Activated T-cell treated with anti-CD3 and anti-CD28 coated beads, Interleukin-2, amount 50 U/mL, for 24 hours (primary cell): Measurements from ENCODE around the gene ANO3.

Source experiments
- DNase-seq: peaks from one replicate; pipeline ENCODE4 v3.0.0-alpha.2; 2020
- H3K27ac Mint-ChIP-seq: 2 replicates; pipeline ENCODE4 v1.8.0; 2020; ENCODE audit warnings: mild to moderate bottlenecking, mixed read lengths
- H3K27me3 Mint-ChIP-seq: 2 replicates; pipeline ENCODE4 v1.8.0; 2020; ENCODE audit warnings: mixed read lengths
- H3K36me3 Mint-ChIP-seq: 2 replicates; pipeline ENCODE4 v1.8.0; 2020; ENCODE audit warnings: low read depth, mixed read lengths
- H3K4me1 Mint-ChIP-seq: 2 replicates; pipeline ENCODE4 v1.8.0; 2020; ENCODE audit warnings: low read depth, mixed read lengths
- H3K4me3 Mint-ChIP-seq: 2 replicates; pipeline ENCODE4 v1.8.0; 2020; ENCODE audit warnings: mild to moderate bottlenecking, moderate library complexity, mixed read lengths
- H3K9me3 Mint-ChIP-seq: 2 replicates; pipeline ENCODE4 v1.8.0; 2020; ENCODE audit warnings: mixed read lengths

Gene ANO3

GRCh38 chr11:26556582-26556981 lies 224.7 kb downstream of the ANO3 start:
- H3K9me3 Mint-ChIP-seq, result peaks cover 3% of the 10 kb centered on the region
- no peaks in the 10 kb centered on the region for H3K27me3 Mint-ChIP-seq
- DNase-seq, result no peak
- no peaks in the 10 kb centered on the region for H3K36me3 Mint-ChIP-seq
- H3K27ac Mint-ChIP-seq, result no peak overlapping the region
- no peak overlapping the region for H3K4me3 Mint-ChIP-seq
- H3K4me1 Mint-ChIP-seq, result no peaks in the 10 kb centered on the region

DNA sequence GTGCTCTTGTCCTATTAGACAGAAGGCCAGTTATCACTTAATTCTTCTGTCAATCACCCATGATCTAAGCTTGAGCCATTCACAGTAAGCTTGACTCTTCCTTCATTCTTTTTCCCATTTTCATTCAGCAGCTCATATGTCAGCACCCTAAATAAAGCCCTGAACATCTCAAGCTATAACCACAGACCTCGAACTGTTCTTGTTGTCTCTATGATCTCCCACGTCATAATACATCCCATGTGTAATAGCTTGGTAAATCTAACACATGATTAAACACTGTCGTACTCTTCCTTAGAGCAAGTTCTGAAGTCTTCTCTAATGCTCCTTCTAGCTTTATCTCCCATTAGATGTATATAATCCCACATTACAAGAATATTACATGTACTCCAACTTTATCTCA lies 225.7 kb downstream of the ANO3 start:
- H3K36me3 Mint-ChIP-seq, result no peaks in the 10 kb centered on the region
- H3K27me3 Mint-ChIP-seq, result no peaks in the 10 kb centered on the region
- DNase-seq, result no peak
- H3K27ac Mint-ChIP-seq, result no peak overlapping the region
- H3K9me3 Mint-ChIP-seq, result peaks cover 3% of the 10 kb centered on the region
- H3K4me1 Mint-ChIP-seq, result no peaks in the 10 kb centered on the region
- H3K4me3 Mint-ChIP-seq, result no peak overlapping the region

DNA sequence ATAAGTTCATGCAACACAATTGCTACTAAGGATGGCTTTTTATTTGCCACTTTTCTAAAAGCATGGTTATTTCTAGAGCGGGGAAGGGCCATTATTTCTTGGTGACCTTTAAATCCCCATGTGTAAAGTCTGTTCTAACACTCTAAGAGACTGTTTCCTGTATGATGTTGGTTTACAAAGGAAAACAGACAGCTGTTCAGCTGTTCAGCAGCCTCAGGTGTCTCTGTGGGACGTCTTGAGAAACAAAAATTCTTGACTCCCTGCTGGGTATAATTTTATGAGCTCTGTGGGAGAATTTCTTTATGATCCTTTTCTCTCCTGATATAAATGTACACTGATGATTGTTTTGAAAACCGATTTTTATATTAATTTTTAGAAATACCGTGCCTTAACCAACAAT lies 226.3 kb downstream of the ANO3 start:
- H3K9me3 Mint-ChIP-seq, result peaks cover 3% of the 10 kb centered on the region
- DNase-seq, result no peak
- no peaks in the 10 kb centered on the region for H3K27me3 Mint-ChIP-seq
- H3K27ac Mint-ChIP-seq, result no peak overlapping the region
- no peak overlapping the region for H3K4me3 Mint-ChIP-seq
- no peaks in the 10 kb centered on the region for H3K36me3 Mint-ChIP-seq
- H3K4me1 Mint-ChIP-seq, result no peaks in the 10 kb centered on the region

- no peaks in the 10 kb centered on the region for H3K27me3 Mint-ChIP-seq
Observed at GRCh38 chr11:26569646-26570045, 237.7 kb downstream of the ANO3 start.

GRCh38 chr11:26571861-26572654 lies 240.1 kb downstream of the ANO3 start, which contains the start of gene MUC15:
TSS of gene MUC15 (minus strand) at chr11:26572263. CDS start at chr11:26567094, 5,169 bp downstream.
- no peak for DNase-seq
- peaks cover 3% of the 10 kb centered on the region for H3K9me3 Mint-ChIP-seq
- H3K4me1 Mint-ChIP-seq, result no peaks in the 10 kb centered on the region
- no peaks in the 10 kb centered on the region for H3K36me3 Mint-ChIP-seq
- no peak within 1 kb of the TSS for H3K27ac Mint-ChIP-seq
- no peaks in the 10 kb centered on the region for H3K27me3 Mint-ChIP-seq
- no peak within 1 kb of the TSS for H3K4me3 Mint-ChIP-seq

More at GRCh38 chr11:26569646-26570045, 237.7 kb downstream of the ANO3 start:
- H3K4me1 Mint-ChIP-seq, result no peaks in the 10 kb centered on the region
- H3K36me3 Mint-ChIP-seq, result no peaks in the 10 kb centered on the region
- H3K27ac Mint-ChIP-seq, result no peak overlapping the region
- H3K9me3 Mint-ChIP-seq, result no peaks in the 10 kb centered on the region
- DNase-seq, result no peak
- no peak overlapping the region for H3K4me3 Mint-ChIP-seq

GRCh38 chr11:26572770-26573402 lies 241.0 kb downstream of the ANO3 start:
- no peak overlapping the region for H3K27ac Mint-ChIP-seq
- no peak overlapping the region for H3K4me3 Mint-ChIP-seq
- no peak for DNase-seq
- H3K27me3 Mint-ChIP-seq, result no peaks in the 10 kb centered on the region
- no peaks in the 10 kb centered on the region for H3K4me1 Mint-ChIP-seq
- no peaks in the 10 kb centered on the region for H3K36me3 Mint-ChIP-seq
- H3K9me3 Mint-ChIP-seq, result peaks cover 3% of the 10 kb centered on the region

GRCh38 chr11:26573896-26574295 lies 242.0 kb downstream of the ANO3 start:
- no peak for DNase-seq
- no peaks in the 10 kb centered on the region for H3K4me1 Mint-ChIP-seq
- H3K4me3 Mint-ChIP-seq, result no peak overlapping the region
- H3K9me3 Mint-ChIP-seq, result peaks cover 3% of the 10 kb centered on the region
- H3K36me3 Mint-ChIP-seq, result no peaks in the 10 kb centered on the region
- no peak overlapping the region for H3K27ac Mint-ChIP-seq
- H3K27me3 Mint-ChIP-seq, result no peaks in the 10 kb centered on the region

- no peaks in the 10 kb centered on the region for H3K36me3 Mint-ChIP-seq
- no peak overlapping the region for H3K27ac Mint-ChIP-seq
- H3K4me1 Mint-ChIP-seq, result no peaks in the 10 kb centered on the region
- H3K9me3 Mint-ChIP-seq, result peaks cover 3% of the 10 kb centered on the region
- no peak overlapping the region for H3K4me3 Mint-ChIP-seq
- no peak for DNase-seq
- no peaks in the 10 kb centered on the region for H3K27me3 Mint-ChIP-seq
Observed at GRCh38 chr11:26575946-26576345, 244.0 kb downstream of the ANO3 start.

GRCh38 chr11:26578998-26579661 lies 247.2 kb downstream of the ANO3 start:
- Mint-ChIP-seq H3K27ac (no peak overlapping the region), H3K4me3 (no peak overlapping the region), H3K9me3 (peaks cover 3% of the 10 kb centered on the region), H3K36me3 (no peaks in the 10 kb centered on the region), H3K4me1 (no peaks in the 10 kb centered on the region), H3K27me3 (no peaks in the 10 kb centered on the region)
- DNase-seq, result no peak

GRCh38 chr11:26579683-26580082 lies 247.8 kb downstream of the ANO3 start:
- H3K4me3 Mint-ChIP-seq, result no peak overlapping the region
- H3K27ac Mint-ChIP-seq, result no peak overlapping the region
- H3K36me3 Mint-ChIP-seq, result no peaks in the 10 kb centered on the region
- no peak for DNase-seq
- no peaks in the 10 kb centered on the region for H3K27me3 Mint-ChIP-seq
- no peaks in the 10 kb centered on the region for H3K4me1 Mint-ChIP-seq
- peaks cover 3% of the 10 kb centered on the region for H3K9me3 Mint-ChIP-seq

GRCh38 chr11:26580929-26581328 lies 249.0 kb downstream of the ANO3 start:
- Mint-ChIP-seq H3K4me3 (no peak overlapping the region), H3K27me3 (no peaks in the 10 kb centered on the region), H3K27ac (no peak overlapping the region), H3K9me3 (no peaks in the 10 kb centered on the region), H3K36me3 (no peaks in the 10 kb centered on the region), H3K4me1 (no peaks in the 10 kb centered on the region)
- DNase-seq, result no peak

DNA sequence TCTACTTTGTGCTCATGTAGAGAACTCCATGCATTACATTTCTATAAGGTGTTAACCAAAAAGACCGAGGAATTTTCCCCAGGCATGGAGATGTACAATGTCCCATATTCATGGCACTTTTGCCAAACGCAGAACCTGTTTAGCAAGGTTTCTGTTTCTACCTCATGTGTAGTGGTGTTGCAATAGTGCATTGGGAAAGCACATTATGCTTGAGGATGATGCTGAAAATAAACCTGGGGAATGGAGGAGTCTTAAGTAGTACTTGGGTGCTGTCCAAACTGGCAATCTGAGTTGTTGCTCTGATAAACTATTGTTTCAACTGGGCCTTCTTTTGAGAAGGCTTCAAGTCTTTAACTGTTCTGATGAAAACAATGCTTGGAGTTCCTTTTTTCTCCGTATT lies 251.6 kb downstream of the ANO3 start:
- Mint-ChIP-seq H3K27me3 (no peaks in the 10 kb centered on the region), H3K9me3 (no peaks in the 10 kb centered on the region), H3K27ac (no peak overlapping the region), H3K36me3 (no peaks in the 10 kb centered on the region), H3K4me3 (no peak overlapping the region), H3K4me1 (no peaks in the 10 kb centered on the region)
- DNase-seq, result no peak

DNA sequence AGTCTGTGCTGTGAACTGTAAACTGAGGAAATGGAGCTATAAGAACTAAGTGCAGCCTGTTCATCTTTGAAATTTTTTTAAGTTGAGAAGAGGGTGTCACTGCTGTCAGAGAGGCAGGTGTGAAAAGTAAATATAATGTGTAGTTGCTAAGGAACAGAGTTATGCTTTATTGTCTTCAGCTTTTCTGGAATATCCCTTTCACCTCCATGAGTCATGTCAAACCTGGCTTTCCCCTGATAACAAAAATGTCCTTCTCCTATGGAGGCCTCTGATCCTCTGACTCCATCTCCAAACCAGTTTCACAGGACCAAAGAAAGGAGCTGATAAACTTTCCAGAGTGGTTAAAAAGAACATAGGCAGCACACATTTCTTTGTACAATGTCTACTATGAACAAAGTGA lies 252.9 kb downstream of the ANO3 start:
- no peak for DNase-seq
- Mint-ChIP-seq H3K27me3 (no peaks in the 10 kb centered on the region), H3K4me1 (no peaks in the 10 kb centered on the region), H3K36me3 (no peaks in the 10 kb centered on the region), H3K9me3 (no peaks in the 10 kb centered on the region), H3K27ac (no peak overlapping the region), H3K4me3 (no peak overlapping the region)

DNA sequence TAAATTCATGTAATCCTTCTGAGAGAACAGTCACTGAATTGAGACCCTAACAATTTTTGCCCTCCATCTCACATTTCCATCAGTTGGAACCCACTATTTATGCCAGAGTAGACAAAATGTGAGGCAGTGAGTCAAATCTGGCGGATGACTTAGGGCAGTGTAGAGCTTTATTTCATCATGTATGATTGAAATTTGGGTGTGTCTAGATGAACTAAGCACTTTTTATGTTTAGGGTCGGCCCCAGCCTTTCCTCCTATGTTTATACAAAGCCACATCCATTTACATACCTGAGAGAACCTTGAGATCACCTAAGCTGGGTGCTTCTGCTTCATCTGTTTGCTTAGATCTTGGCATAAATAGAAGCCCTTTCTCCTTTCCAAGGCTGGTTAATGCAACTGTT lies 255.1 kb downstream of the ANO3 start:
- Mint-ChIP-seq H3K4me1 (no peaks in the 10 kb centered on the region), H3K4me3 (no peak overlapping the region), H3K27me3 (no peaks in the 10 kb centered on the region), H3K27ac (no peak overlapping the region), H3K36me3 (no peaks in the 10 kb centered on the region), H3K9me3 (peaks cover 9% of the 10 kb centered on the region)
- no peak for DNase-seq

GRCh38 chr11:26593691-26594090 lies 261.8 kb downstream of the ANO3 start:
- no peak for DNase-seq
- Mint-ChIP-seq H3K4me3 (no peak overlapping the region), H3K27ac (no peak overlapping the region), H3K4me1 (no peaks in the 10 kb centered on the region), H3K9me3 (peaks cover 16% of the 10 kb centered on the region), H3K27me3 (no peaks in the 10 kb centered on the region), H3K36me3 (no peaks in the 10 kb centered on the region)
